Sigmoid colon (tissue), 7 donors: ENCODE results near the gene RFXAP. TPM values are rescaled to one million over a fixed set of nuclear protein-coding genes. Genes with fewer than 3 reads are reported as not detected.

Source experiments
- DNase-seq: peaks from one replicate; pipeline ENCODE4 v3.0.0-alpha.2; 2019
- H3K27ac ChIP-seq, 4 donors: fragments of 200-600 bp; sonication (generic); one replicate each; pipeline ENCODE4 v1.5.1; 2016 to 2019; ENCODE audit warnings: mild to moderate bottlenecking in 1 of 4
- H3K27me3 ChIP-seq, 3 donors: fragments of 200-600 bp; sonication (generic); one replicate each; pipeline ENCODE4 v1.5.1; 2019; ENCODE audit warnings: mild to moderate bottlenecking in 1 of 3
- H3K36me3 ChIP-seq, 4 donors: fragments of 200-600 bp; sonication (generic); one replicate each; pipeline ENCODE4 v1.5.1; 2016 to 2019
- H3K4me1 ChIP-seq, 4 donors: fragments of 200-600 bp; sonication (generic); one replicate each; pipeline ENCODE4 v1.5.1; 2017 to 2019
- H3K4me3 ChIP-seq, 4 donors: fragments of 200-600 bp; sonication (generic); one replicate each; pipeline ENCODE4 v1.5.1; 2017 to 2019; ENCODE audit warnings: mild to moderate bottlenecking in 2 of 4, moderate library complexity in 1 of 4
- H3K9me3 ChIP-seq, 4 donors: fragments of 200-600 bp in 3 of 4; sonication (generic) in 3 of 4; one replicate each; pipeline versions ENCODE4 v1.5.1 to v1.6.1; 2013 to 2019
- EP300 ChIP-seq, 4 donors: sonication (generic); formaldehyde crosslinking; IDR thresholded peaks; one replicate each; pipeline ENCODE4 v1.6.1; 2017; ENCODE audit warnings: antibody characterized with exemption in 4 of 4
- POLR2A ChIP-seq, 2 donors: fragments of 450-650 bp; IDR thresholded peaks; one replicate each; pipeline ENCODE4 v1.6.1; 2016; ENCODE audit warnings: antibody characterized with exemption in 2 of 2, mild to moderate bottlenecking in 2 of 2, moderate library complexity in 2 of 2
- POLR2AphosphoS5 ChIP-seq, 4 donors: sonication (generic); formaldehyde crosslinking; IDR thresholded peaks; one replicate each; pipeline ENCODE4 v1.6.1; 2017; ENCODE audit warnings: antibody characterized with exemption in 4 of 4
- WGBS, 2 donors: extraction: QIAGEN DNeasy Blood & Tissue Kit; methylation state at CpG; one replicate each; pipeline ENCODE4 v1.1.7; 2013; 5-methylcytosine and 5-hydroxymethylcytosine counted together
- intact Hi-C: fragments of 100-400 bp; cut with DNase I; formaldehyde crosslinking; loops from one replicate; pipeline ENCODE4 v1.15.1; 2023
- polyA plus RNA-seq, 3 donors: library from polyadenylated mRNA; stranded (reverse); fragments of 200-250 nt; gene quantifications; one replicate each; pipeline ENCODE4 v1.2.3, GENCODE V29; 2013
- total RNA-seq, 4 donors: library from RNA; depleted of rRNA; stranded (reverse); fragments of >200 nt; gene quantifications; one replicate each; pipeline ENCODE4 v1.1.0, GENCODE V29; 2016
- TF ChIP-seq, protein P1 (sequence below), 4 experiments: fragments of 450-650 bp in 3 of 4; fragments of 200-600 bp in 1 of 4; IDR thresholded peaks; one replicate each; pipeline ENCODE4 v1.5.1; 2016 to 2019; ENCODE audit warnings: antibody characterized with exemption in 4 of 4, mild to moderate bottlenecking in 3 of 4, moderate library complexity in 2 of 4
- donor health status: healthy with polysubstance abuse.
- donor health status: Bipolar disorder and iron deficiency.
- donor health status: healthy.

The RFXAP gene
- total and polyA plus RNA-seq, 7 donors = 0.60 to 8.3 (median 5.4) TPM

DNA sequence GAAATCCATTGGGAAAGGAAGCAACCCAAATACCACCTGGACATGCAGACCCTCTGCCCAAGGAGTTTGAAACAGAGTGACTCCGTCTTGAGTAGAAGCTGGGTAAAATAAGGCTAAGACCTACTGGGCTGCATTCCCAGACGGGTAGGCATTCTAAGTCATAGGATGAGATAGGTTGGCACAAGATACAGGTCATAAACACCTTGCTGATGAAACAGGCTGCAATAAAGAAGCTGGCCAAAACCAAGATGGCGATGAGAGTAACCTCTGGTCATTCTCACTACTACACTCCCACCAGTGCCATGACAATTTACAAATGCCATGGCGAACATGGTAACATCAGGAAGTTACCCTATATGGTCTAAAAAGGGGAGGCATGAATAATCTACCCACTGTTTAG, 40.2 kb downstream of the RFXAP start:
- peaks cover 0 to 8% (median 0%) of the 10 kb centered on the region in 4 donors for H3K4me1 ChIP-seq
- no peak for DNase-seq
- H3K27ac ChIP-seq = no peak overlapping the region
- TF ChIP-seq, protein P1, sequence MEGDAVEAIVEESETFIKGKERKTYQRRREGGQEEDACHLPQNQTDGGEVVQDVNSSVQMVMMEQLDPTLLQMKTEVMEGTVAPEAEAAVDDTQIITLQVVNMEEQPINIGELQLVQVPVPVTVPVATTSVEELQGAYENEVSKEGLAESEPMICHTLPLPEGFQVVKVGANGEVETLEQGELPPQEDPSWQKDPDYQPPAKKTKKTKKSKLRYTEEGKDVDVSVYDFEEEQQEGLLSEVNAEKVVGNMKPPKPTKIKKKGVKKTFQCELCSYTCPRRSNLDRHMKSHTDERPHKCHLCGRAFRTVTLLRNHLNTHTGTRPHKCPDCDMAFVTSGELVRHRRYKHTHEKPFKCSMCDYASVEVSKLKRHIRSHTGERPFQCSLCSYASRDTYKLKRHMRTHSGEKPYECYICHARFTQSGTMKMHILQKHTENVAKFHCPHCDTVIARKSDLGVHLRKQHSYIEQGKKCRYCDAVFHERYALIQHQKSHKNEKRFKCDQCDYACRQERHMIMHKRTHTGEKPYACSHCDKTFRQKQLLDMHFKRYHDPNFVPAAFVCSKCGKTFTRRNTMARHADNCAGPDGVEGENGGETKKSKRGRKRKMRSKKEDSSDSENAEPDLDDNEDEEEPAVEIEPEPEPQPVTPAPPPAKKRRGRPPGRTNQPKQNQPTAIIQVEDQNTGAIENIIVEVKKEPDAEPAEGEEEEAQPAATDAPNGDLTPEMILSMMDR (IDR thresholded peaks at IDR 0.05) = no peak
- no peak for TF ChIP-seq EP300 (IDR thresholded peaks at IDR 0.05)
- TF ChIP-seq POLR2AphosphoS5 (IDR thresholded peaks at IDR 0.05) = no peak
- TF ChIP-seq POLR2A (IDR thresholded peaks at IDR 0.05) = no peak
- H3K36me3 ChIP-seq = peaks cover 0 to 6% (median under 1%) of the 10 kb centered on the region in 4 donors
- H3K27me3 ChIP-seq = no peaks in the 10 kb centered on the region
- no peak overlapping the region for H3K4me3 ChIP-seq
- 83 to 89% methylated on average over 4 of the region's 4 CpGs for WGBS, 2 donors
- H3K9me3 ChIP-seq = no peaks in the 10 kb centered on the region
- intact Hi-C loops = loop anchor here (5.0 kb wide), 1 partner anchor 138 kb away; the partner anchor contains the start of gene ALG5

DNA sequence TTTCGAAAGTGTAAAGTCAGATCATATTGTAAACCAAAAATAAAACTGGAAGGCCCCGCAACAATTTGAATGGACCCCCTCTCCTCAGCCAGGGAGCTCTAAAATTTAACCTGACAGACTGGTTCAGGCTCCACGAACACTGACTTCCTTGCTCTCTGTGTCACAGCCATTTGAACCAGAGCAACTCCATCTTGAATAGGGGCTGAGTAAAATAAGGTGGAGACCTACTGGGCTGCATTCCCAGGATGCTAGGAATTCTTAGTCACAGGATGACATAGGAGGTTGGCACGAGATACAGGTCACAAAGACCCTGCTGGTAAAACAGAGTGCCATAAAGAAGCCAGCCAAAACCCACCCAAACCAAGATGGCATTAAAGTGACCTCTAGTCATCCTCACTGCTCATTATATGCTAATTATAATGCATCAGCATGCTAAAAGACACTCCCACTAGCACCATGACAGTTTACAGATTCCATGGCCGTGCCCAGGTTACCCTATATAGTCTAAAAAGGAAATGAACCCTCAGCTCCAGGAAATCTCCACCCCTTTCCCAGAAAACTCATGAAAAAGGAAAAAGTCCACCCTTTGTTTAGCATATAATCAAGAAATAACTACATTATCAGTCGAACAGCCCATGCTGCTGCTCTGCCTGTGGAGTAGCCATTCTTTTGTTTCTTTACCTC, 43.1 kb downstream of the RFXAP start:
- peaks cover 0 to 8% (median 0%) of the 10 kb centered on the region in 4 donors for H3K4me1 ChIP-seq
- no peak for DNase-seq
- TF ChIP-seq POLR2AphosphoS5 (IDR thresholded peaks at IDR 0.05) (no peak), EP300 (IDR thresholded peaks at IDR 0.05) (no peak), POLR2A (IDR thresholded peaks at IDR 0.05) (no peak)
- TF ChIP-seq, protein P1 (IDR thresholded peaks at IDR 0.05) = no peak
- no peak overlapping the region for H3K4me3 ChIP-seq
- intact Hi-C loops = no loop called here
- H3K36me3 ChIP-seq = peaks cover 0 to 29% (median 7%) of the 10 kb centered on the region in 4 donors
- 74 to 81% methylated on average over 6 of the region's 6 CpGs for WGBS, 2 donors
- H3K9me3 ChIP-seq = no peaks in the 10 kb centered on the region
- H3K27me3 ChIP-seq = no peaks in the 10 kb centered on the region
- H3K27ac ChIP-seq = peak overlapping the region in 2 of 4 donors; percentile 20 to 40

DNA sequence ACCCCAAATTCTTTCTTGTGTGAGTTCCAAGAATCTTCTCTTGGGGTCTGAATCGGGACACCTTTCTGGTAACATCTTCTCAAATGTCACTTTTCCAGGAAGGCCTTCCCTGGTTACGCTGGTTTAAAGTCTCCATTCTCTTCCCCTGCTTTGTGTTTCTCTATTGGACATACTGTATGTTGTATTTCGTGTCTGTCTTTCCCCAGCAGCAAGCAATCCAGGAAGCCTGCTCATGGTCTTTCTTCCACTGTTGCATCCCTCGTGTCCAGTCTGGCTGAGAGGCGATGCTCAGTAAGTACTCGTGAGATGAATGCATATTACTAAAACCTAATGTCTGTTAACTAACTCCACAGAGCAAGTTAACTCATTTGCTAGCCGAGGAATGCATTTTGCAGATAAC, 43.7 kb downstream of the RFXAP start:
- WGBS, 2 donors = 84 to 95% methylated on average over 7 of the region's 7 CpGs
- Histone ChIP-seq H3K9me3 (no peaks in the 10 kb centered on the region), H3K36me3 (peaks cover 0 to 30% (median 9%) of the 10 kb centered on the region in 4 donors), H3K4me1 (peaks cover 0 to 8% (median 0%) of the 10 kb centered on the region in 4 donors), H3K27ac (peak overlapping the region in 2 of 4 donors; percentile 20 to 40), H3K4me3 (no peak overlapping the region), H3K27me3 (no peaks in the 10 kb centered on the region)
- no peak for DNase-seq
- no peak for TF ChIP-seq POLR2A (IDR thresholded peaks at IDR 0.05)
- TF ChIP-seq EP300 (IDR thresholded peaks at IDR 0.05) = no peak
- TF ChIP-seq, protein P1 (IDR thresholded peaks at IDR 0.05) = no peak
- TF ChIP-seq POLR2AphosphoS5 (IDR thresholded peaks at IDR 0.05) = no peak
- intact Hi-C loops = no loop called here

GRCh38 chr13:36865265-36865664, 46.2 kb downstream of the RFXAP start:
- Histone ChIP-seq H3K4me3 (no peak overlapping the region), H3K9me3 (no peaks in the 10 kb centered on the region), H3K4me1 (peaks cover 0 to 8% (median 0%) of the 10 kb centered on the region in 4 donors), H3K27ac (no peak overlapping the region), H3K27me3 (no peaks in the 10 kb centered on the region), H3K36me3 (peaks cover 0 to 45% (median 10%) of the 10 kb centered on the region in 4 donors)
- no peak for DNase-seq
- intact Hi-C loops = no loop called here
- WGBS, 2 donors = 89 to 90% methylated on average over 5 of the region's 5 CpGs
- TF ChIP-seq POLR2A (IDR thresholded peaks at IDR 0.05) (no peak), POLR2AphosphoS5 (IDR thresholded peaks at IDR 0.05) (no peak), EP300 (IDR thresholded peaks at IDR 0.05) (no peak)
- TF ChIP-seq, protein P1 (IDR thresholded peaks at IDR 0.05) = no peak
